Smooth muscle cell (in vitro differentiated cells): ENCODE measurements around the gene CTRL. TPM values are rescaled to one million over a fixed set of nuclear protein-coding genes. Genes with fewer than 3 reads are reported as not detected.

Source experiments
- DNase-seq: peaks from one replicate; lab custom pipeline; 2025; ENCODE audit not compliant: unreplicated experiment; lab: John Stamatoyannopoulos, UW
- H2AFZ ChIP-seq: fragments of 200-600 bp; sonication (generic); 2 replicates; pipeline ENCODE4 v1.6.0; 2016; ENCODE audit warnings: antibody characterized with exemption, low read depth, mild to moderate bottlenecking
- H3F3A ChIP-seq: fragments of 200-600 bp; sonication (generic); 2 replicates; pipeline ENCODE4 v1.6.0; 2017; ENCODE audit warnings: antibody characterized with exemption, low read depth
- H3K27ac ChIP-seq: fragments of 200-600 bp; sonication (generic); 2 replicates; pipeline ENCODE4 v1.5.1; 2016; ENCODE audit warnings: low read depth, mild to moderate bottlenecking
- H3K27me3 ChIP-seq: fragments of 200-600 bp; sonication (generic); 2 replicates; pipeline ENCODE4 v1.6.1; 2016; ENCODE audit warnings: low read depth, mild to moderate bottlenecking
- H3K36me3 ChIP-seq: fragments of 200-600 bp; sonication (generic); 2 replicates; pipeline ENCODE4 v1.5.1; 2016; ENCODE audit warnings: low read depth
- H3K4me1 ChIP-seq: fragments of 200-600 bp; sonication (generic); 2 replicates; pipeline ENCODE4 v1.5.1; 2016; ENCODE audit warnings: low read depth
- H3K4me2 ChIP-seq: fragments of 200-600 bp; sonication (generic); 2 replicates; pipeline ENCODE4 v1.6.0; 2016; ENCODE audit warnings: mild to moderate bottlenecking
- H3K4me3 ChIP-seq: fragments of 200-600 bp; sonication (generic); 2 replicates; pipeline ENCODE4 v1.5.1; 2016; ENCODE audit warnings: mild to moderate bottlenecking
- H3K79me2 ChIP-seq: fragments of 200-600 bp; sonication (generic); 2 replicates; pipeline ENCODE4 v1.6.0; 2016; ENCODE audit warnings: low read depth, mild to moderate bottlenecking
- H3K9ac ChIP-seq: fragments of 200-600 bp; sonication (generic); 2 replicates; pipeline ENCODE4 v1.6.0; 2016; ENCODE audit warnings: low read depth
- H3K9me3 ChIP-seq: fragments of 200-600 bp; sonication (generic); replicated peaks from 2 replicates; pipeline ENCODE4 v1.5.1; 2016; ENCODE audit warnings: low read depth
- H4K20me1 ChIP-seq: fragments of 200-600 bp; sonication (generic); 2 replicates; pipeline ENCODE4 v1.6.0; 2016; ENCODE audit warnings: low read depth
- WGBS: methylation state at CpG from one replicate; pipeline ENCODE4 v1.1.7; 2016; ENCODE audit warnings: low lambda C conversion rate; 5-methylcytosine and 5-hydroxymethylcytosine counted together
- polyA plus RNA-seq: library from polyadenylated mRNA; unstranded; fragments of >200 nt; fragmentation: Nextera tagmentation; extraction: Ambion mirVana; gene quantifications from 2 replicates; pipeline ENCODE4 v1.2.1, GENCODE V29; 2016
- total RNA-seq: library from RNA; depleted of rRNA; stranded (reverse); fragments of >200 nt; gene quantifications from 2 replicates; pipeline ENCODE4 v1.2.3, GENCODE V29; 2014
- TF ChIP-seq, protein P1 (sequence below): fragments of 200-600 bp; sonication (generic); IDR thresholded peaks from 2 replicates; pipeline ENCODE4 v1.5.1; 2017; ENCODE audit warnings: borderline replicate concordance, mild to moderate bottlenecking, antibody characterized with exemption; ENCODE audit not compliant: insufficient read depth, poor library complexity, severe bottlenecking

Gene CTRL
- total and polyA plus RNA-seq, 2 experiments from 2014 or later, result 0.90 to 14.8 TPM

DNA sequence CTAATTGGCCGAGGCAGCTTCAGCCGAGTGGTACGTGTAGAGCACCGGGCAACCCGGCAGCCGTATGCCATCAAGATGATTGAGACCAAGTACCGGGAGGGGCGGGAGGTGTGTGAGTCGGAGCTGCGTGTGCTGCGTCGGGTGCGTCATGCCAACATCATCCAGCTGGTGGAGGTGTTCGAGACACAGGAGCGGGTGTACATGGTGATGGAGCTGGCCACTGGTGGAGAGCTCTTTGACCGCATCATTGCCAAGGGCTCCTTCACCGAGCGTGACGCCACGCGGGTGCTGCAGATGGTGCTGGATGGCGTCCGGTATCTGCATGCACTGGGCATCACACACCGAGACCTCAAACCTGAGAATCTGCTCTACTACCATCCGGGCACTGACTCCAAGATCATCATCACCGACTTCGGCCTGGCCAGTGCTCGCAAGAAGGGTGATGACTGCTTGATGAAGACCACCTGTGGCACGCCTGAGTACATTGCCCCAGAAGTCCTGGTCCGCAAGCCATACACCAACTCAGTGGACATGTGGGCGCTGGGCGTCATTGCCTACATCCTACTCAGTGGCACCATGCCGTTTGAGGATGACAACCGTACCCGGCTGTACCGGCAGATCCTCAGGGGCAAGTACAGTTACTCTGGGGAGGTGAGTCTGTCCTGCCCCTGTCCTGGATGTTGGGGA is 22.5 kb downstream of the CTRL start:
- Histone ChIP-seq H3K9ac (no peak overlapping the region), H2AFZ (no peak overlapping the region), H3K27me3 (no peaks in the 10 kb centered on the region), H3K9me3 (no peaks in the 10 kb centered on the region), H3K27ac (no peak overlapping the region), H3K4me1 (no peaks in the 10 kb centered on the region), H3K36me3 (no peaks in the 10 kb centered on the region), H4K20me1 (peaks cover 73% of the 10 kb centered on the region), H3F3A (no peaks in the 10 kb centered on the region), H3K79me2 (peaks cover 3% of the 10 kb centered on the region), H3K4me2 (no peak overlapping the region), H3K4me3 (no peak overlapping the region)
- WGBS, result 98% methylated on average over 36 of the region's 36 CpGs
- TF ChIP-seq, protein P1, sequence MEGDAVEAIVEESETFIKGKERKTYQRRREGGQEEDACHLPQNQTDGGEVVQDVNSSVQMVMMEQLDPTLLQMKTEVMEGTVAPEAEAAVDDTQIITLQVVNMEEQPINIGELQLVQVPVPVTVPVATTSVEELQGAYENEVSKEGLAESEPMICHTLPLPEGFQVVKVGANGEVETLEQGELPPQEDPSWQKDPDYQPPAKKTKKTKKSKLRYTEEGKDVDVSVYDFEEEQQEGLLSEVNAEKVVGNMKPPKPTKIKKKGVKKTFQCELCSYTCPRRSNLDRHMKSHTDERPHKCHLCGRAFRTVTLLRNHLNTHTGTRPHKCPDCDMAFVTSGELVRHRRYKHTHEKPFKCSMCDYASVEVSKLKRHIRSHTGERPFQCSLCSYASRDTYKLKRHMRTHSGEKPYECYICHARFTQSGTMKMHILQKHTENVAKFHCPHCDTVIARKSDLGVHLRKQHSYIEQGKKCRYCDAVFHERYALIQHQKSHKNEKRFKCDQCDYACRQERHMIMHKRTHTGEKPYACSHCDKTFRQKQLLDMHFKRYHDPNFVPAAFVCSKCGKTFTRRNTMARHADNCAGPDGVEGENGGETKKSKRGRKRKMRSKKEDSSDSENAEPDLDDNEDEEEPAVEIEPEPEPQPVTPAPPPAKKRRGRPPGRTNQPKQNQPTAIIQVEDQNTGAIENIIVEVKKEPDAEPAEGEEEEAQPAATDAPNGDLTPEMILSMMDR, result no peak
- no peak for DNase-seq

DNA sequence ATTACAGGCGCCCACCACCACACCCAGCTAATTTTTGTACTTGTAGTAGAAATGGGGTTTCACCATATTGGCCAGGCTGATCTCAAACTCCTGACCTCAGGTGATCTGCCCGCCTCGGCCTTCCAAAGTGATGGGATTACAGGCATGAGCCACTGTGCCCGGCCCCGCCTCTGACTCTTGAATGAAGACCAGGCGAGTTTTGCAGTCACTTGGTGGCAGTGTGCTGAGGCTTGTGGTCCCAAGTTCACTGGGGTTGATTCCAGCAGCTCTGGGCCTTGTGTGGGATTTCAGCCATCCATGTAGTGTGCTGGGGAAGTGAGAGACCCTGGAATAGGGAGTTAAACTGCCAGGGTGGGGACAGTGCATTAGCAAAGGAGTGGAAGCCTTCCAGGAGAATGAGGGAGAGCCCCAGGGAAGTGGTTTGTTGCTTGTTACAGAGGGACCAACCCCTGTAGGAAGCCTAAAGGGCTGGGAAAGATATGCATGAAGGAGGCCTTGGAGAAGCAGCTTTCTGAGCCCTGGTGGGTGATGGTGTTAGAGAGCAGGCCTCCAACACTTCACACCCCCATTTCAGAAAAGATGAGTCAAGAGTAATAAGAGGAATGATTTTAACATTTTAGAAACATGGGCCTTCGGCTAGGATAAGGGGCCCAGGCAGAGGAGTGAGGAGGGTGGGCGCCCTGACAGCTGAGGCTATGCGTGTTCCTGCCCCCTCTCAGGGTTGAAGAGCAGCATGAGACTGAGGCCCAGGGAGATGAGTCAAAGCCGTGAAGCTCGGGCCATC is 24.1 kb downstream of the CTRL start:
- 88% methylated on average over 11 of the region's 11 CpGs for WGBS
- Histone ChIP-seq H3K4me2 (no peak overlapping the region), H3K9ac (no peak overlapping the region), H3K36me3 (no peaks in the 10 kb centered on the region), H2AFZ (no peak overlapping the region), H3K4me3 (no peak overlapping the region), H3K4me1 (no peaks in the 10 kb centered on the region), H3K79me2 (peaks cover 7% of the 10 kb centered on the region), H3F3A (no peaks in the 10 kb centered on the region), H3K27me3 (no peaks in the 10 kb centered on the region), H3K27ac (no peak overlapping the region), H3K9me3 (no peaks in the 10 kb centered on the region), H4K20me1 (peaks cover 74% of the 10 kb centered on the region)
- DNase-seq, result no peak
- TF ChIP-seq, protein P1, result no peak

DNA sequence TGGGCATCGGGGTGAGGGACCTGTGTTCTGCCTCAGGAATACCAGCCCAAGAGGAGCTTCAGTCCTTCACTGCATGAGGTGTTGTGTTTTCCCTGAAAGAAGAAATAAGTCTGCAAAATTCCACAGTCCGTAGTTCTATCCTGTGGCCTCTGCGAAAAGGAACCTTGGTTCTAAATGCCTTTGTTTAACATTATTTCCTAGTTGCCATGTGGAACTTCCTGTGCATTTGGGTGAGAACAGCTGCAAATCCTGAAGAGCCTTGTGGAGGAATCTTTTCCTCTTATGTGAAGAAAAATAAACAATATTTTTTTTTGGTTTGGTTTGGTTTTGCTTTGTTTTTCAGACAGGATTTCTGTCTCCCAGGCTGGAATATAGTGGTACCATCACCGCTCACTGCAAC is 28.8 kb downstream of the CTRL start:
- Histone ChIP-seq H3K9me3 (no peaks in the 10 kb centered on the region), H3K27me3 (no peaks in the 10 kb centered on the region), H3K4me3 (no peak overlapping the region), H3K27ac (no peak overlapping the region), H2AFZ (no peak overlapping the region), H3K9ac (no peak overlapping the region), H3K36me3 (no peaks in the 10 kb centered on the region), H3K79me2 (peaks cover 40% of the 10 kb centered on the region), H3K4me1 (no peaks in the 10 kb centered on the region), H3K4me2 (no peak overlapping the region), H3F3A (no peaks in the 10 kb centered on the region), H4K20me1 (peaks cover 83% of the 10 kb centered on the region)
- TF ChIP-seq, protein P1, result no peak
- no peak for DNase-seq
- 98% methylated on average over 4 of the region's 4 CpGs for WGBS
